ENCODE results near the gene MYMX.

MYMX gene

GRCh38 chr6:44234101-44235025, 17.6 kb downstream of the MYMX start:
- DNase-seq: no peak

DNA sequence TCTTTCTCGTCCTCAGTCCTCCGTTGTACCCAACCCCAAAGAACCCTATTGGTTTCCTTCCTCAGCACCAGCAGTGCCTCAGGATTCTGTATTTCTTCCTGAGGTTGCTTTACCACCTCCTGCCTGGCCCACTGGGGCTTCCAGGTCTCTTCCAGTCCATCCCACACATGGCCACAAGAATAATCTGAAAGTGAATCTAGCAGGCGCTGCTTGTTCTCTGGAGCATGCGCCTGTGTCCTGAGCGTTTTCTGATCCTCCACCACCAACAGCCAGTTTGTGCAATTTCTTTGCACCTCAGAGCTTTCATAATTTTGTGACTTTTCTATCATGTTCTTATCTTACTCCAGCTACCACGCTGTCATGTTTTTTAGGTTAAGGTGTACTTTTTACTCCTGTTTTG, 18.5 kb downstream of the MYMX start:
- DNase-seq: no peak

- no peak for DNase-seq
These were observed 19.3 kb downstream of the MYMX start for GRCh38 chr6:44235891-44236516.

DNA sequence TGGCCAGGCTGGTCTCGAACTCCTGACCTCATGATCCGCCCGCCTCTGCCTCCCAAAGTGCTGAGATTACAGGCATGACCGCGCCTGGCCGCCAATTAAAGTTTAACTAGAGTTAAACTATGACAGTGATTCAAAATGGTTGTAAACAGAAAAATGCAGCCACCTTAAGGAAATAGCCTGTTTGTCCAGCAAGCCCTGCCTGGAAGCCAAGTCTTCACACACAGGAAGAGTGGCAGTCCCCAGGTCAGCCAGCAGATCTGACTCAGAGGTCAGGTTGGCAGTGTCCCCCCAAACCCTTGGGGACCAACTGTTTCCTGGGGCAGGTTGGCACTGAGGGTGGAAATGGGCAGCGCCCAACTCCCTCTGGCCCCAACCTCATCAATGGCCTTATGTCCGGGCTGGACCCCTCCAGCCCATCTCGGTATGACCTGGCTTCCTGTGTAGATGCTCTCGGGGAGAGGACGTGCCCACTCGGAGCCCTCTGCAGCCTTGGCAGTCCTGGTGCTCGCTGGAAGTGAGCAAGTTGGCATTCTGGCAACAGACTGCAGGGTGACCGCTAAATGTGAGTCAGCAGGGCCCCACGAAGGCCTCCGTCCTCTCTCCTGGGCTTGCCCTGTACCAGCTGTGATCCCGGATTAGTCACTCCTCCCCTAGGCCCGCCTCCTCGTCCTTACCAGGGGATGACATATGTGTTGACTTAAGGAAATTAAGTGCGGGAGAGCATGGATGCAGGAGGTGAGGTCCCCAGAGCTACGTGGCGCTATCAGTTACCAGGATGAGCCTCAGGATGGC, 20.5 kb downstream of the MYMX start:
- DNase-seq: peak; percentile 88

DNA sequence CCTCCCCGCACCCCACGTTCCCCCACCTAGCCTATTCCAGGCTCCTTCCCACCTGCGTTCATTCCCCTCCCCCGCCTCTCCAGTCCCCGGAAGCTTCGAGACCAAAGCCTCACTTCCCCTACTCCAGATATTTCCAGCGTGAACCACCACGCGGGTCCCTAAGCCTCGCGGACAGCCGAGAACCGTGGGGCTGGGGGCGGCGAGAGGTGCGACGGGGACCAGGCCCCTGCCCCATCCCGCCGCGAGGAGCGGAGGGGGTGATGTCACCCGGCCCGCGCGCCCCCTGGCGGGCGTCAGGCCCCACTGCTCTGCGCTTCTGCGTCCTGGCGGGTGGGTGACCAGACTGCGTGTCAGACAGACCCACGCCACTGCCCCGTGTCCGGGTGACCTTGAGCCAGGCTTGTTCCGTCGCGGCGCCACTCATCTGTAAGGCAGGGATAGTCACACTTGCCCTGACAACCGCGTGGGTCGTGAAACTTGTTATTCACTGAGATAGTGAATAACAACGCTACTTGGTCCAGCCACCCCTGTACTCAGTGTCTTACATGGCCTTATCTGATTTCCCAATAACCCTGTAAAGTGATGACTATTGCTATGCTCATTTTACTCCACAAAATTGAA, 21.2 kb downstream of the MYMX start:
- peak; percentile 40 for DNase-seq

- DNase-seq: no peak
These were observed 22.1 kb downstream of the MYMX start for GRCh38 chr6:44238687-44239350.

DNA sequence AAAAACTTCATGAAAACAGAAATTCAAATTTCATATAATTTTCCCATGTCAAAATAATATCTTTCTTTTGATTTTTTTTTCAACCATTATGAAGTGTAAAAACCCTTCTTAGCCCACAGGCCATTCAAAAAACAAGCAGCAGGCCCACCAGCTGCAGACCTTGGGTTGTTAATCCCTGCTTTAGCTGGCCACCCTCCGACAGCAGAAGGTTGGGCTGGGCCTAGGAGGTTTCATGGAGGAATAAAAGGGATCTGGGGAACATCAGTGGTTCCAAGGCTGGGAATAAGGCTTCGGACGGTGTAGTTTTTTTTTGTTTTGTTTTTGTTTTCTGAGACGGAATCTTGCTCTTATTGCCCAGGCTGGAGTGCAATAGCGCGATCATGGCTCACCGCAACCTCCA, 26.6 kb downstream of the MYMX start:
- no peak for DNase-seq

GRCh38 chr6:44245391-44245911, 28.7 kb downstream of the MYMX start:
- DNase-seq: no peak

DNA sequence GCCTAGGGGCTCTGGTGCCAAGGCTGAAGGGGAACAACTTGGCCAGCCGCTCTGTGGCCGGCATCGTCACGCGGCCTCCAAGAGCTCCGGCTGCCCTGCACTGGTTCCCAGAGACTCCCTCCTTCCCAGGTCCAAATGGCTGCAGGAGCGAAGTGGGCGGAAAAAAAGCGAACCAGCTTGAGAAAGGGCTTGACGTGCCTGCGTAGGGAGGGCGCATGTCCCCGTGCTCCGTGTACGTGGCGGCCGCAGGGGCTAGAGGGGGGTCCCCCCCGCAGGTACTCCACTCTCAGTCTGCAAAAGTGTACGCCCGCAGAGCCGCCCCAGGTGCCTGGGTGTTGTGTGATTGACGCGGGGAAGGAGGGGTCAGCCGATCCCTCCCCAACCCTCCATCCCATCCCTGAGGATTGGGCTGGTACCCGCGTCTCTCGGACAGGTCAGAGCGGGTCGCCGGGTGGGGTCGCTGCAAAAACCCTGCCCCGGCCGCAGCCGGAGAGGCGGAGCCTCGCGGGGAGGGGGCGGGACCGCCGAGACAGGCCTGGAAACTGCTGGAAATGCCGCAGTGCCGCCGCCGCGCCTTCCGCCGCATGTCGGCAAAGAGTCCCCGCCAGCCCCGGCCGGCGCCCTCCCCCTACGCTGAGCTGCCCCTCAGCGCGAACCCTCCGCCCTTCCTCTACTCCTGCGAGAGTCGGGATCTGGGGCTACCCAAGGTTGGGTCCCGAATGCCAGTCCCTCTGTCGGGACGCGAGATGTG, 29.4 kb downstream of the MYMX start:
- peak; percentile 94 for DNase-seq

GRCh38 chr6:44246663-44247337, 30.1 kb downstream of the MYMX start, which contains the start of gene HSP90AB1:
HSP90AB1 (plus strand) TSS chr6:44247101; CDS start chr6:44248630, 1,529 bp downstream.
- peak; percentile 97 for DNase-seq

- peak; percentile 35 for DNase-seq
These were observed 30.9 kb downstream of the MYMX start for GRCh38 chr6:44247338-44248302.

DNA sequence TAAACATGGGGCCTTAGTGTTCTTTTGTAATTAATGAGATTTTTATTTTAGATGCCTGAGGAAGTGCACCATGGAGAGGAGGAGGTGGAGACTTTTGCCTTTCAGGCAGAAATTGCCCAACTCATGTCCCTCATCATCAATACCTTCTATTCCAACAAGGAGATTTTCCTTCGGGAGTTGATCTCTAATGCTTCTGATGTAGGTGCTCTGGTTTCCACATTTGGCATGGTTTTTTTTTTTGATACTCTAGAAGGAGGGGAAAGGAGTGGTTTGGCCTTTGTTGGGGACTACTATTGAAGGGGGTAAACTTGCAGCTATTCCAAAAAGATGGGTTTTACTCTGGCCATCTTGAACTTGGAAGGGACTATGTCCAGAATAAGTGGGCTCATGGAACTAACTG, 31.9 kb downstream of the MYMX start:
- DNase-seq: no peak

- DNase-seq: no peak
These were observed 32.5 kb downstream of the MYMX start for GRCh38 chr6:44249082-44249748.

DNA sequence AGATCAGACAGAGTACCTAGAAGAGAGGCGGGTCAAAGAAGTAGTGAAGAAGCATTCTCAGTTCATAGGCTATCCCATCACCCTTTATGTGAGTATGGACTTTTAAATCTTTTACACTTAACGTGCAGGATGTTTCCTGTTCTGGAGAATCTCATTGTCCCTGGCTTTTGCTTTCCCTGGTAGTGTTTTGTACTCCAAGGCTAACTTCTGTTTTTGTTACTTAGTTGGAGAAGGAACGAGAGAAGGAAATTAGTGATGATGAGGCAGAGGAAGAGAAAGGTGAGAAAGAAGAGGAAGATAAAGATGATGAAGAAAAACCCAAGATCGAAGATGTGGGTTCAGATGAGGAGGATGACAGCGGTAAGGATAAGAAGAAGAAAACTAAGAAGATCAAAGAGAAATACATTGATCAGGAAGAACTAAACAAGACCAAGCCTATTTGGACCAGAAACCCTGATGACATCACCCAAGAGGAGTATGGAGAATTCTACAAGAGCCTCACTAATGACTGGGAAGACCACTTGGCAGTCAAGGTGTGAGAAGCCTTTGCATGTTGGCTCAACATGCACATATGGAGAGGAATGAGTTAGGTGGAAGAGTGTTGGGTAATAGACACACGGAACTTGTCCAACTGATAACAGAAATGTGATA, 33.5 kb downstream of the MYMX start:
- no peak for DNase-seq

GRCh38 chr6:44250718-44251123, 34.0 kb downstream of the MYMX start:
- no peak for DNase-seq

DNA sequence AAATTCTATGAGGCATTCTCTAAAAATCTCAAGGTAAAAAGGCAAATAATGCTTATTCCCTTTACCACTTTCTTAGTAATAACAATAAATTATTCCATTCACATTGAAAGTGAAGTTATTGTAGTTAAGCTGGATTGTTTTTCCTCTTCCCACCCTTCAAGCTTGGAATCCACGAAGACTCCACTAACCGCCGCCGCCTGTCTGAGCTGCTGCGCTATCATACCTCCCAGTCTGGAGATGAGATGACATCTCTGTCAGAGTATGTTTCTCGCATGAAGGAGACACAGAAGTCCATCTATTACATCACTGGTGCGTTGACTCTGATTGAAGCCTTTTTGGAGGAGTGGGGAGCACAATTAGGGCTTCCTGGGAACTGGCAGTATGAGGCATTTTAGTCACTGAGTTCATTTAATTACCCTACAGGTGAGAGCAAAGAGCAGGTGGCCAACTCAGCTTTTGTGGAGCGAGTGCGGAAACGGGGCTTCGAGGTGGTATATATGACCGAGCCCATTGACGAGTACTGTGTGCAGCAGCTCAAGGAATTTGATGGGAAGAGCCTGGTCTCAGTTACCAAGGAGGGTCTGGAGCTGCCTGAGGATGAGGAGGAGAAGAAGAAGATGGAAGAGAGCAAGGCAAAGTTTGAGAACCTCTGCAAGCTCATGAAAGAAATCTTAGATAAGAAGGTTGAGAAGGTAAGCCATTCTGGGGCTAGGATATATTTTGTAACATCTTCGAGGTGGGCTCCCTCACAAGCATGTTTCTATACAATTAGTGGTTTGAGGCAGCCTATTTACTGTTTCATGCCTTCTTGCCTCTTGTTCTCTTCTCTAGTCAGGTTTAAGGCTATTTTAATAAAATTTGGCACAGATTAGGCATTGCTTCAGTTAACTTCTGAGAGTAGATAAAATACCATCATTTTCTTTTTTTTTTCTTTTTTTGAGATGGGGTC, 35.1 kb downstream of the MYMX start:
- no peak for DNase-seq
